ENCODE data around the gene FRMD4B.

Gene FRMD4B

GRCh38 chr3:69203631-69204314, 182.1 kb downstream of the FRMD4B start:
- no peak for DNase-seq (ENCODE audit: low spot score)

DNA sequence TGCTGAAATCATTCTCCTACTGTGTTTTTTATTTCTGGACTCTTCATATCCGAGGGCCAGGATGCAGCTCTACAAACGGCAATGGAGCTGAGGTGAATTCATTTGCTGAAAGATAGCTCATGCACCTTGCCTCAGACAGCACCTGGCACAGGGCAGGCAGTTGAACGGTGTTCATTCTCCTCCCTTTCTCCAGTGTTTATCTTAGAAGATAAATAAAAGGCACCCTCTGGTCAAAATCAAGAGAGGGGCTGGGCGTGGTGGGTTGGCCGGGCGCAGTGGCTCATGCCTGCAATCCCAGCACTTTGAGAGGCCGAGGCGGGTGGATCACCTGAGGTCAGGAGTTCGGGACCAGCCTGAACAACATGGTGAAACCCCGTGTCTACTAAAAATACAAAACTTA, 184.2 kb downstream of the FRMD4B start:
- no peak for DNase-seq (ENCODE audit: low spot score)

- no peak for DNase-seq (ENCODE audit: low spot score)
Measured at GRCh38 chr3:69200384-69201068, 185.4 kb downstream of the FRMD4B start.

DNA sequence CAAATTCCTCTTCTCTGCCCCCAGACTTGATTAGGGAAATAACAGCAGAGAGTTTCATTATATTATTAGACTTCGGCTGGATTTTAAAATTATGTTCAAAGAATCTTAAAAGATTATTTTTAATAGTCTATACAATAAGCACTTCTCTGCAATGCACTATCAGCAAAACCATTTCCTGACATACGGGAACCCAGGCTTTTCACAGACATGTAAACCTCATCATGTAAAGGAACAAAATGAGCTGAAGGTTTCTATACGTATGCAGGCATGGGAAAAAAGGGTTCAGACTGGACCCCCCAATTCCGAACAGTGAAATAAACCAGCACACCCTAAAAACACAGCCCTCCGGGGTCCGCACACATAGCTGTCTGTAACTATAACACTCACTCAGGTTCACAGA, 185.9 kb downstream of the FRMD4B start:
- no peak for DNase-seq (ENCODE audit: low spot score)

DNA sequence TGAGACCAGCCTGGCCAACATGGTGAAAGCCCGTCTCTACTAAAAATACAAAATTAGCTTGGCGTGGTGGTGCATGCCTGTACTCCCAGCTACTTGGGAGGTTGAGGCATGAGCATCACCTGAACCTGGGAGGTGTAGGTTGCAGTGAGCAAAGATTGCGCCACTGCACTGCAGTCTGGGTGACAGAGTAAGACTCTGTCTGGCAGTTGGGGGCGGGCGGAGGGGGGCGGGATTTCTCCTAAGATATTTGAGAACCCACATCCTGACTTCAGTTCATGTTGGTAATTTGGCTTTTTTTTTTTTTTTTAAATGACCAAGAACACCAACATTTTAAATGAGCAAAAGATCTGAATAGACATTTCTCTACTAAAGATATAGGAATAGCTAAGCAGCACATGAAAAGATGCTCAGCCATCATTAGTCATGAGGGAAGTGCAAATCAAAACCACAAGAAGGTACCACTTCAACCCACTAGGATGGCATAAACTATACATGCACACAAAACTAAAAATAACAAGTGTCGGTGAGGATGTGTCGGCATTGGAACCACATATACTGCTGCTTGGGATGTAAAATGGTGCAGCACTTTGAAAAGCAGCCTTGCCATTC, 187.9 kb downstream of the FRMD4B start:
- no peak for DNase-seq (ENCODE audit: low spot score)

DNA sequence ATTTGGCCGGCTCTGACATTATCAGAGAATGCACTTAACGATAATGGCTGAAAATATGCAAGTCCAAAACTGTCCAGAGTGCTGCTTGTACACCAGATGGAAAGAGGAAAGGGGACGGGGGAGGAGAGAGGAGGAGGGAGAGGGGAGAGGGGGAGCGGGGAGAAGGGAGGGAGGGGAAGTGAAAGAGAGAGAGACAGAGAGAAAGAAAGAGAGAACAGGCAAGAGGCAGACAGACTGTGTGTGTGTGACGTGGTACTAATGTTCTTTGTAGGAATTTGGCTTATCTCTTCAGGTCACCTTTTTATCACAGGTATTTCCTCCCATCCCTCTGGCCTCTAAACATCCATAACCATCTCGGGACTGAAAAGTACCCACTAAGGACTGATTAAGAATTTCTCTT, 188.4 kb downstream of the FRMD4B start:
- DNase-seq (ENCODE audit: low spot score) = no peak

- DNase-seq (ENCODE audit: low spot score) = no peak
Measured at GRCh38 chr3:69196876-69197275, 189.0 kb downstream of the FRMD4B start.

DNA sequence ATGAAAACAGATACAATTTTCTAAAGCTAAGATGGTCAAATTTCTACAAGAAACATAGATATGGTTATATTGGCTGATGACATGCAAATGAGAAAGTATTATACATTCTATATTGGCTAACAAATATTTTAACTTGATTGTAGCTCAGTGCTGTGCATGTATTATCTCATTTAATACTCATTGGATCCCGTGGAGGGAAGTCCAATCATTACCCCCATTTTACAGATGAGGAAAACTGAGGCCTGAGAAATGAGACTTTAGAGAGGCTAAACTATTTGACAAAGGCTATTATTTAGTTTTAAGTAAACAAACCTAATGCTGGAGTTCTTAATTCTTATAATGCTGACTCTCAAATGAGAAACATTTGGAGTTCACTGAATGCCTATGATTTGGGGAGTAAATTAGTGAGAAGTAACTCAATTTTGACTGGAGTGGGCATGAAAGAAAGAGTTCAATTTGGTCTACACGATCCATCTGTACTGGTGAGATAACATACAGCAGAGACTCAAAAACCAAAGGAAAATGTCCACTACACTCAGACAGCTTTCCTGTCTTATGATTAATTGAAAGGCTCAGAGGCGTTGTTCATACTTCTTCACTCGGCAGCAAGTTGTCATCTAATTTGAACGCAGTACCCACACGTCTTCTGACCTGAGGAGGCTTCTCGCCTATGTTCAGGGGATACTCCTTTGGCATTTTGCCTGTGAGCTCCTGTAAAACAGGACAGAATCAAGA, 191.3 kb downstream of the FRMD4B start:
- no peak for DNase-seq (ENCODE audit: low spot score)

DNA sequence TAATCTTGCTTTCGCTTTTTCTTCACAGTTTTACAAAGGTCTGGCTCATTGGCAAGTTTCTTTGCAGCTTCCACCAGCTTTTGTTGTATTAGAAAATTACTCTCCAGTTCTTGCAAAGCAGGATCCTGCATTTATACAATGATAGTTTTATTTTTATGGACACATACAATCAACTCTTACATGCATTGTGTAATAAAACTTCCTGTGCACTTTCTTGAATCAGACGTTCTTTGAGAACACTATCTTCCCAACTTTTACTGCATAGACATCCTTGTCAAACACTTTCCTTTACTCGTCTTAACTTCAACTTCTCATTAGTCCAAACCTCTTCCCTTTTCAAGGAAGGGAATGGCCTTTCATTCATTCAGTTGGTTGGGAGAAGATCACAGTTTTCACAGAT, 192.1 kb downstream of the FRMD4B start:
- DNase-seq (ENCODE audit: low spot score) = no peak

- no peak for DNase-seq (ENCODE audit: low spot score)
Measured at GRCh38 chr3:69191516-69191915, 194.4 kb downstream of the FRMD4B start.

DNA sequence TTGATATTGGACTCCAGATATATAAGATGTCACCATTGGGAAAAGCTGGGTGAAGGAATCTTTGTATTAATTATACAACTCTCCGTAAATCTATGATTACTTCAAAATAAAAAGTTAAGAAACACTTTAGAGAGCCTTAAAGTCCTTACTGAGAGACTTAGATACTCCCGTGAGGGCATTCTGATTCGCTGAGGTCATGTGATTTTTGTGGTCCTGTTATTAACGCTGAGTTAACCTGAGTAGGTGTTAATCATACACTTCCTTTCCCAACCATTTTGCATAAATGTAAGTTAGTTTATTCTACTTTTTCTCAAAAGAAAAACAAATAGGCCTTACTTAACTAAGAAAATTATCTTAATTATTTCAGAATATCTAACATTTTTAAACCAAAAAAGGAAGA, 196.4 kb downstream of the FRMD4B start:
- no peak for DNase-seq (ENCODE audit: low spot score)

- no peak for DNase-seq (ENCODE audit: low spot score)
Measured at GRCh38 chr3:69186575-69187093, 199.3 kb downstream of the FRMD4B start.

GRCh38 chr3:69182588-69183316, 203.1 kb downstream of the FRMD4B start:
- no peak for DNase-seq (ENCODE audit: low spot score)

- no peak for DNase-seq (ENCODE audit: low spot score)
Measured at GRCh38 chr3:69181592-69182211, 204.2 kb downstream of the FRMD4B start.

GRCh38 chr3:69180869-69181591, 204.9 kb downstream of the FRMD4B start:
- DNase-seq (ENCODE audit: low spot score) = no peak

DNA sequence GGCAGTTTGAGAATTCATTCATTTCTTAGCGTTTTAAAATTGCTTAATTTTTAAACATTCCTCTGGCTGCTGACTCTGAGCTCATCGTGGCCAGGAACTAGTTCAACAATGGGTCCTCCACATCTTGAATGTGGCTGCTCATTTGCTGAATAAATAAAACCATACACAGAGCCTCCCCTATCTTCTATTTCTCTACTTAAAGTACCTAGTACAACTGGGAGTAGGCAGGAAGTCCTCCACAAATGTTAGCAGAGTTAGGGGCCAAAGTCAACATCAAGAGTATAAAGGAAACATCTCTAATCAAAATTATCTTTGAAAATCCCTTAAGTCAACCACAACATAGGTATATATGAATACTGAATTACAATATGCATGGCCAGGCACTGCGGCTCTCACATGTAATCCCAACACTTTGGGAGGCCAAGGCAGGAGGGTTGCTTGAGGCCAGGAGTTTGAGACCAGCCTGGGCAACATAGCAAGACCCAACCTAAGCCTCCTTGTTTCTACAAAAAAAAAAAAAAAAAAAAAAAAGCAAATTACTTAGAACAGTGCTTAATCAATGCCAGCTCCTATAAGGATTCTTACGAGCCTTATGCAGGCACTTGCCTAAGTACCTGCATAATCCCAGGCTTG, 206.0 kb downstream of the FRMD4B start:
- DNase-seq (ENCODE audit: low spot score) = no peak

GRCh38 chr3:69178838-69179739, 206.8 kb downstream of the FRMD4B start:
- no peak for DNase-seq (ENCODE audit: low spot score)

GRCh38 chr3:69178082-69178481, 207.8 kb downstream of the FRMD4B start:
- no peak for DNase-seq (ENCODE audit: low spot score)
